Cerebellar nuclear complex (tissue), 1 donor: Measurements from ENCODE around the gene FOXJ1.

Experiments used
- DNase-seq, 2 experiments: peaks; one replicate each; lab custom pipeline; 2025; lab: John Stamatoyannopoulos, UW

FOXJ1 gene

DNA sequence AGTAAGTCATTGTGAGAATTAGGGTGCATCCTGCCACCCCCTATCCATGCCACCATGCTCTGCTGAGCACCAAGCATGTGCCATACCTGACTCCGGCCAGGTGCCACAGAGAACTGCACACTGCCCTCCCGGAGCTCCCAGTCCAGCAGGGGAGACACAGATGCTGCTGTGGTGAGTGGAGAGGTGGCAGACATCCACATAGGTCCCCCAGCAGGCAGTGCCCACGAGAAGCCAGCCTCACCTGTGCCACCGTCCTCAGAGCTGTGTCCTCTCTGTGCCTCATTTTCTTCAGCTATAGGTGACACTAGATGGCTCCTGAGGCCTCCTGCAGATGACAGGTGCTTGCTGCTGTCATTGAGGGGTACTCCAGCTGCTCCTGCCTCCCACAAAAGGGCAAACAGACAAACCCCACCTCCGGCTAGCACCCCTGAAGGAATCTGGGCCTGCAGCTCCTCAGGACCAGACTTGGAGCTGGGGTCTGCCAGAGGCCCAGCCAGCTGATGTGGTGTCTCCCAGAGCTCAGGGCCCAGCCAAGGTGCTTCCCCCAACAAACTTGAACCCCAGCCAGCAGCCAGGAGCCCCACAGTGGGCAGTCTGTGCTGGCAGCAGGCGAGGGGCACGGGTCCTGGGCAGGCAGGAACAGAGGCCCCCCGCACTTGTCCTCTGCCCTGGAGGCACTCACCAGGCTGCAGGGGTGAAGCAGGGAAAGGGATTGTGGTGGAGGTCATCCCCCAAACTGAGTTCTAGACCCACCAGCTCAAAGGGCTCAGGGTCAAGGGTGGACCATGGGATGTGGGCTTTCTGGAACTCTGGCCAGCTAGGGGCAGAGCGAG lies 17.1 kb downstream of the FOXJ1 start:
- no peak for DNase-seq

DNA sequence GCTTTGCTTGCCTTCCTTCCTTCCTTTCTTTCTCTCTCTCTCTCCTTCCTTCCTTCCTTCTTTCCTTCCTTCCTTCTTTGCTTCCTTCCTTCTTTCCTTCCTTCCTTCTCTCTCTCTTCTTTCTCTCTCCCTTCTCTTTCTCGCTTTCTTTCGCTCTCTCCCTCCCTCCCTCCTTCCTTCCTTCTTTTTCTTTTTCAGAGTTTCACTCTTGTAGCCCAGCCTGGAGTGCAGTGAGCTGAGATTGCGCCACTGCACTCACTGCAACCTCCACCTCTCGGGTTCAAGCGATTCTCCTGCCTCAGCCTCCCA lies 17.9 kb downstream of the FOXJ1 start:
- DNase-seq, result no peak

DNA sequence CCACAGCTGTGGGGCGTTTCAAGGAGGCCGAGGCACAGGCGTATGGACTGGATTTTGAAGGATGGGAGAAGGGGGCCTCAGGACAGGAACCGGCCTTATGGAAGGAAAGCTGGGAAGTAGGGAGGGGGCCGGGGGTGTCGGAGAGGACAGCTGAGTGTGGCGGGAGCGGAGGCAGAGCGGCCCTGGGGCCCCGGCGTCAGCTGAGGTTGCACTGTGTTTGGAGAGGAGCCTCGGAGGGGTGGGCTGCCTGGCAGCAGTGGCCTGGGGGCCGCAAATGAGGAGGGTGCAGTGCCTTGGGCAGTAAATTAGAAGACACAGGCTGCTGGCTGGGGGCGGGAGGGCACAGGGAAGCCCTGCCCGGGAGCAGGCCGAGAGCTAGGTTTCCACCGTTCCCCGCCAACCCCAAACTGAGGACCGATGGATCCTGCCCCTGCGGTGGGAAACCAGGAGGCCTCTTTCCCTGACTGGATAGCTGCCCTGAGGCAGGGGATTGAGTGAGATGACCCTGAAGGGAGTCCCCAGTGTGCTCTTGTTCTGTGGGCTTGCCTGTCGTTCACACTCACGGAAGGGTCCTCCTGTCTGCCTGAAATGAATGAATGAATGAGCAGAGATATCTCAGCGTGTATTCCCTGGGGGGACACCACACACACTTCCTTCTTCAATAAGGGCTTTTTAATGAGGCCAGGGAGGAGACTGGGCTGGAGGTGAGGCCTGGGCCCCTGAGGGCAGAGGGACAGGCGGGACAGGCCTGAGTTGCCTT lies 18.4 kb downstream of the FOXJ1 start:
- DNase-seq, result no peak

DNA sequence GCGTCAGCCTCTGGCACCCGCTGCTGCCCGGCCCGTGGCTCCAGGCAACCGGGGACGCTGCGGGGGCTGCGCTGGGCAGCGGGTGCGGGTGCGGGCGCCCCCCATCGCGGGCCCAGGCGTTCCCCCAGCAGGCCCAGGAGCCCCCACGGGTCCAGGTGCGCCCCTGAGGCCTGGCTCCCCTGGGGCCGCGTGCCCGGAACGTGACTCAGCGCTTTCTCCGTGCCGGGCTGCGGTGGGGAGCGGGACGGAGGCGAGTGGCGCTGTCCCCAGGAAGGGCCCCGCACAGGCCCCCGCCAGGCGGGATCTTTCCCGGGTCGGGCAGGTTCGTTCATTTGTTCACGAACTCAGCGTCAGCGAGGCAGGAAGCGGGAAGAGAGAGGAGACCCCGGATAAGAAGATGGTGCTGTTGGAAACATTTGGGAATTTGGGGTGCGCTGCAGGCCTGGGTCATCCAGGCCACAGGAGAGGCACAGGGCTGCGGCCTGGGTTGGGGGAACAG lies 19.1 kb downstream of the FOXJ1 start:
- no peak for DNase-seq

DNA sequence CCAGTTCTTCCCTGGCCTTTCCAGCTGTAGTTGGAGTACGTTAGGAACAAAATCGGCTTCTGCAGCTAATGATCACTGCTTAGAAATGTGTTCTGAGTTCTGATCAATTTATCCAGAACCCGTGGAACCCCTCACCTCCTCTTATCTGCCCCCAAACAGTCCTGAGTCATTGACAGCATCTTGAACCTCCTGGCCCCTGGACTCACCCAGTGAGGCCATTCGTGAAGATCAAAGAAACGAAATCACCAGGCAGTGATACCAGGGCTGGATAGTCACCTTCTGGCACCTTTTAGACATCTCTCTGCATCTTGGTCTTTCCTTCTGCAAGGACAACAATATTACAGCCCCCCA lies 20.4 kb downstream of the FOXJ1 start:
- no peak for DNase-seq

DNA sequence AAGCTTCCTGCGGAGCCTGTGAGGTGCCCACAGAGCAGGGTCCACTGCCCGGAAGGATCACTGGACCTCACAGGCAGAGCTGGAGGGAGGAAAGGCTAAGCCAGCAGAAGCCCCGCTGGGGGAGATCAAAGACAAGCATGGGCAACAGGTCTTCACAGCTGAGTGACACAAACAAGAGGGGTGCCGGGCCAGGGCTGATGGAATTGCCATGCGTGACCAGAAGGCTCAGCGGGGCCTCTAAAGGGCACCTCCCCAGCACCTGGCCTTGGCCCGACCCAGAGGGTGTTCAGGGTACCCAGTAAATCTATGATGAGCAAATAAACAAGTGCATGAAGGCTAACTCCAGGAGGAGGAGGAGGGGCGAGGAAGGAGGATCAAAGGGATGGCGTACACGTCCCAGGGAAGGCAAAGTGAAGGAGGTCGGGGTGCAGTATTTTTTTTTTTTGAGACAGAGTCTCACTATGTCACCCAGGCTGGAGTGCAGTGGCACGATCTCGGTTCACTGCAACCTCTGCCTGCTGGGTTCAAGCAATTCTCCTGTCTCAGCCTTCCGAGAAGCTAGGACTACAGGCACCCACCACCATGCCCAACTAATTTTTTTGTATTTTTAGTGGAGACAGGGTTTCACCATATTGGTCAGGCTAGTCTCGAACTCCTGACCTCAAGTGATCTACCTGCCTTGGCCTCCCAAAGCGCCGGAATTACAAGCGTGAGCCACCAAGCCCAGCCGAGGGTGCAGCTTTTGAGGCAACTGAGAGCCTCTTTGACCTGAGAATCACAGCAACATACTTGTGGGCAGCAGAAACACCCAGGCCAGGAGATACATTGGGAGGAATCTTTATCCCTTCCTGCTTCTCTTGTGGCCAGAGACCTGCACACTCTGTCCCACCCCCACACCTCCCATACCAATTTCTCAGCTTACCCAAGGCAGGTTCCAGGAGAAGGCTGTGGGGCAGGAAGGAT lies 21.4 kb downstream of the FOXJ1 start:
- DNase-seq, result no peak

DNA sequence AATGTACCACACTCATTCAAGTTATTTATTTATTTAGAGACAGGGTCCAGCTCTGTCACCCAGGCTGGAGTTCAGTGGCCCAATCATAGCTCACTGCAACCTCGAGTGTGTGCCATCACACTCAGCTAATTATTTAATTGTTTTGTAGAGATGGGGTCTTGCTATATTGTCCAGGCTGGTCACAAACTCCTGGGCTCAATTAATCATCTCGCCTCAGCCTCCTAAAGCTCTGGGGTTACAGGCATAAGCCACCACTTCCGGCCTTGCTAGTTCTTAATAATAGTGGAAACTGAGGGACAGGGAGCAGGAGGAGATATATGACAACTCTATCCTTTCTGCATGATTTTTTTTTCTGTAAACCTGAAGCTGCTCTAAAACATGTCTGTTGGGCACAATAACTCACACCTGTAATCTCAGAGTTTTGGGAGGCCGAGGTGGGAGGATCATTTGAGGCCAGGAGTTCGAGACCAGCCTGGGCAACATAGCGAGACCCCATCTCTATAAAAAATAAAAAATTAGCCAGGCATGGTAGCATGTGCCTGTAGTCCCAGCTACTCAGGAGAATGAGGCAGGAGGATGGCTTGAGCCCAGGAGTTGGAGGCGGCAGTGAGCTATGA lies 25.8 kb downstream of the FOXJ1 start:
- DNase-seq, result no peak

DNA sequence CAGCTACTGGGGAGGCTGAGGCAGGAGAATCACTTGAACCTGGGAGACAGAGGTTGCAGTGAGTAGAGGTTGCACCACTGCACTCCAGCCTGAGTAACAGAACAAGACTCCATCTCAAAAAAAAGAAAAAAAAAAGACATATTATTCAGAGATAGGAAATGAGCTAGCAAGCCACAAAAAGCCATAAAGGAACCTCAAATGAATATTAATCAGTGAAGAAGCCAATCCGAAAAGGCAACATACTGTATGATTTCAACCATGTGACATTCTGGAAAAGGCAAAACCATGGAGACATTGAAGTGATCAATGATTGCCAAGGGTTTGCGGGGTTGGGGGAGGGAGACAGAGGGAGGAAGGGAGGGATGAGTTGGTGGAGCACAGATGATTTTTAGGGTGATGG lies 29.1 kb downstream of the FOXJ1 start:
- no peak for DNase-seq

DNA sequence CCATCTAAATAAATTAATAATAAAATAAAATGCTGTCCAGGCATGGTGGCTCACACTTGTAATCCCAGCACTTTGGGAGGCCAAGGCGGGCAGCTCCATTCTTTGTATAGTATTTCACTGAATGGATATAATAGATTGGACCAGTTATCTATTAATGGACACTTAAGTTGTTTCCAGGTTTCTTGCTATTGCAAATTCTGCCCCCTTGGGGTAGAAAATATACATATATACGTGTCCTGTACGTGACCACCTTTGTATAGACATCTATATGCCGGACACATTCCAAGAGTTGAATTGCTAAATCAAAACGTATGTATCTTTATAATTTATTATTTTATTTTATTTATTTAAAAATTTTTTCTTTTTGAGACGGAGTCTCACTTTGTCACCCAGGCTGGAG lies 33.5 kb downstream of the FOXJ1 start:
- no peak for DNase-seq

DNA sequence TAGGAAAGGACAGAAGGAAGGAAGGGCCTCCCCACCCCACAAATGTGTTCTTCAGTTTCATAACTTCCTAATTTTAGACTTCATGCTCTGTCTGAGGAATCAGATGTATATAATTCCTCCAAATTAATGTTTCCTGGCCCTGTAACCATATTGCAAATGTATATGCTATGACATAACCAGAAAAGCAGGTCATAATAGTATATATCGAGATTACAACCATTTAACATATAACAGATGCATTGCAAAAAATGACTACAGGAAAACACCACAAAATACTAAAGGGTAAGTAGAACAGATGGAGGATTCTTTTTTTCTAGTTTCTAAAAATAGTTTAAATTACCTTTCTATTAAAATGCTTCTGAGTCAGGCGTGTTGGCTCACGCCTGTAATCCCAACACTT lies 34.3 kb downstream of the FOXJ1 start:
- DNase-seq, result no peak

DNA sequence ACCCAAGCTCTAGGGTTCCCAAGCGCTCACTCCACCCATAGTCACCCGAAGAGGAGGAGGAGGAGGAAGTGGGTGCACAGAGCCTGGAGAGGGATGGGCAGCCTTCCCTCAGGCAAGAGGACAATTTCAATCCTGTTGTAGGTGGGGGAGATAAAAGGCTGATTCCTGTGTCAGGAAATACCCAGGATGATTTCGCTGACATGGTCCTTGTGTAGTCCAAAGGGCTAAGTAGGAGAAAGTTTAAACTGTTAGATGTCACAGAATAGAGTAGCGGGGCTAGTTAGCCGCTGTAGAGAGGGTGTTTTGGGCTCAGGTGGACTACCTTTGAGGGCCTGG lies 36.2 kb downstream of the FOXJ1 start:
- no peak for DNase-seq

DNA sequence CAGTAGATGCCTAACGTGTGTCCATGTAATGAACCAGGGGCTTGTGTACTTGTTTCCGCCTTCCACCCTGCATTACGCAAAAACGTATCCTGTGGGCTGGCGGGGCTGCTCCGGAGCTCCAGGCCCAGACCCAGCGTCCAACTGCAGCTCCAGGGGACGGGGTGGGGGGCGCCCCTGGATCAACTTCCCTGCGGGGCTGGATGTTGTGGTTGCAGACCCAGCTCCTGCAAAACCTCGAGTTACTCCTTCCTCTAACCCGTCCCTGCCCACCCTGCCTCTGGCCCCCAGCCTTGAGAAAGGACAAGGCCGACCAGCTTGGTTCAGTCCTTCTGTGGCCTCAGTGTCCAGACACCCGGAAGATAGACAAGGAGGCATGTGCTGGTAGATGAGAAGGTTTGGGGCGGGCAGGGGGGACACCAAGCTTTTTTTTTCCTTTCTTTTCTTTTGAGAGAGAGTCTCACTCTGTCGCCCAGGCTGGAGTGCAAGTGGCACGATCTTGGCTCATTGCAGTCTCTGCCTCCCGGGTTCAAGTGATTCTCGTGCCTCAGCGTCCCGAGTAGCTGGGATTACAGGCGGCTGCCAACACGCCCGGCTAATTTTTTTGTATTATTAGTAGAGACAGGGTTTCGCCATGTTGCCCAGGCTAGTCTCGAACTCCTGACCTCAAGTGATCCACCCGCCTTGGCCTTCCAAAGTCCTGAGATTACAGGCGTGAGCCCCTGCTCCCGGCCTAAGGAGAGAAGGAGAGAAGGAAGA lies 36.7 kb downstream of the FOXJ1 start:
- DNase-seq, result no peak

DNA sequence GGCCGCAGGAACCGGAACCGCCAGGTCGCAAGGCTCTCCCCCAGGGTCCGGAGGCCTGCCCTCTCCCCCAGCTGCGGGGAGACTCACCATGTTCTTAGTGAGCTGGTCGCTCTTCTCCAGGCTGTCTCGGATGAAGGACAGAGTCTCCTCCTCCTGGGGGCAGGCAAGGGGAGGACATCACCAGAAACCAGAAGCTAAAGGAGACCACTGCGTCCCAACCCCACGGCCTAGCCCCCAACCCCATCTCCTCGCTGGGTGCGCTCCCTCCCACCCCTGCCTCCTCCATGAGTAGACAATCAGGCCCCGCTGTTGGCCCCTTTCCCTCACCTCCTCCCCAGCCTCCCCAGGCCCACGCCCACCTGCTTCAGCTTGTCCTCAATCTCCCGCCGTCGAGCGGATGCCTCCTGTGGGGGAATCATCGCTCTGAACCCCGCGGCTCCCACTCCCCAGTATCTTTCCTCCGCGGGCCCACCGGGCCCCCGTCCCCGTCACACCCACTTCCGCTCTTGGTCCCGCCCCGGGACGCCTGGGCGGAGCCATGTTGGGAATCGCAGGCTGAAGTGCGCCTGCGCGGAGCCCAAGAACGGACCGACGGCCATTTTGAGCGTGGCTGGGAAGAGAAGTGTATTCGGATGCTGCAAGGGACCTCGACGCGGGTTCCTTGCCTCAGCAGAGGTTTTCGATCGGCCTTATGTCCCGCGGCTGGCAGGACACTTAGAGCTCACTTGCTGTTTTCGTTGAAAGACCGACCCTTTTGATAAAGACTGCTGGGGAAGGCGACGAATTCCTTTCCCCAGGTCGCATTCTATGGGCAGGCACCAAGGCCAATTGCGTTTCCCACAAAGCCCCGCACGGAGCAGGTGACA lies 37.5 kb downstream of the FOXJ1 start, which contains the start of gene EXOC7:
TSS of gene EXOC7 (minus strand) at position 514 of the 866 bp plus-strand sequence. CDS start at position 419, 95 bp downstream.
- peak in 1 of 2 experiments; percentile 51 for DNase-seq

DNA sequence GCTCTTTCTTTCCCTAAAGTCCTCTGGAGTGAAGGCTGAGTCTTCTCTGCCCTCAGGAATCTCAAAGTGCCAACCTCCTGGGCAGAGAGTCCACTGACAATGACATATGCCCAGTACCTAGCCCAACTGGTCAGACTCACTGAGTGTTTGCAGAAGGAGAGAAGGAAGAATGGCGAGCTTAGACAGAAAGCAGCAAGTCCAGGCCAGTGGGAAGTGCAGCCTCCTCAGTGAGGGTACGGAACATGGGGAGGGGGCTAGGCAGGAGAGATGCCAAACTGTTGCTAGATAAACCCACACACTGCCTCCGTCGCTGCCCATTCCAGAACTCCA lies 38.1 kb downstream of the FOXJ1 start:
- no peak for DNase-seq

DNA sequence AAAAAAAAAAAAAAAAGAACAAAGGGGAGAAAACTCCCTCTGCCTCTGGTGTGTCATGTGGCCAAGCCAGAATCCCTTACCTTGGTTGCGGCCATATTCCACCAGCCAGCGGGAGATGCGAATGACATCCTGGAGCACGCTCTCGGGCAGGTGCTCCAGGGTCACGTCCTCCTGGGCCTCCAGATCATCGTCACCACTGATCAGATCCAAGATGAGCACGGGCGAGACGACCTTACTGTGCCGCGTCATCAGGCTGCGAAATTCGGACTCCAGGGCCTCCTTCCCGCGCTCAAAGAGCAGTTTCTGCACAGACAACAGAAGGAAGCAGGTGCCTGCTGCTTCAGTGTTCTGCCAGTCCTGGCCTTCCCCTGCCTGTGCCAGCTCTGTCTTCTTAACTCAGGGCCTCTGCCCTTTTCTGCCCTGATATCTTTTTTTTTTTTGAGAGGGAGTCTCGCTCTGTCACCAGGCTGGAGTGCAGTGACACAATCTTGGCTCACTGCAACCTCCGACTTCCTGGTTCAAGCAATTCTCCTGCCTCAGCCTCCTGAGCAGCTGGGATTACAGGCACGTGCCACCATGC lies 43.2 kb downstream of the FOXJ1 start:
- no peak for DNase-seq

DNA sequence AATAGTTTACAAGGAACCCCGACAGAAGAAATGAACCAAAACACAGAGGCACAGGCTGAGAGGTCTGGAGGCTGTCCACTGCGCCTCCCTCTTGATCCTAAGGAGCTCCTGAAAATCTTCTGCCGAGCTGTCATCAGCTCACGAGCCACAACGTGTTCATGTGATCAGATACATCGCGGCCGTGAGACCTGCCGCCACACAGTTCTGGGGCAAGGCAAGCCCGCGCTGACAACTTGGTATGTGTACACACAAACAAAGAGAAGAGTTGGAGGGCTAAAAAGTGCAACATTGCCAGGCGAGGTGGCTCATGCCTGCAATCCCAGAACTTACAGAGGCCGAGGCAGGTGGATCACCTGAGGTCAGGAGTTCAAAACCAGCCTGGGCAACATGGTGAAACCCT lies 45.1 kb downstream of the FOXJ1 start:
- DNase-seq, result no peak

DNA sequence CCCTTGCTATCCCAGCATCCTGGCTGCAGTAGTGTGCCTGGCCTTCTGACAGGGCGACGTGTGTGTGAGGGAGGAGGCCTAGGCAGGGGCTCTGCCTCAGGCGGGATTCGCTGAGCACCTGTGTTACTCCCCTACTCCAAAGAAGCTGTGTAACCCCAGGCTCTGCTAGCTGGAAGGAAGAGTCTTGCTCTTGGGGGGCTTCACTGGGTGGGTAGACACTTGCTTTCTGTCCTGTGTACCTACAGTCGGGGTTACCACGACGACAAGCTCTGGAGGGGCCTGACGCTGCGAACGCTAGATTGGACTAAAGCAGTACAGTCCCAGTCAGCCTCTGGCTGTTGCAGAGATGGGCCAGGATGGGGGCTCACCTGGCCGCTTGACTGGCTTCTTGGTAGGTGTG lies 47.0 kb downstream of the FOXJ1 start:
- no peak for DNase-seq

DNA sequence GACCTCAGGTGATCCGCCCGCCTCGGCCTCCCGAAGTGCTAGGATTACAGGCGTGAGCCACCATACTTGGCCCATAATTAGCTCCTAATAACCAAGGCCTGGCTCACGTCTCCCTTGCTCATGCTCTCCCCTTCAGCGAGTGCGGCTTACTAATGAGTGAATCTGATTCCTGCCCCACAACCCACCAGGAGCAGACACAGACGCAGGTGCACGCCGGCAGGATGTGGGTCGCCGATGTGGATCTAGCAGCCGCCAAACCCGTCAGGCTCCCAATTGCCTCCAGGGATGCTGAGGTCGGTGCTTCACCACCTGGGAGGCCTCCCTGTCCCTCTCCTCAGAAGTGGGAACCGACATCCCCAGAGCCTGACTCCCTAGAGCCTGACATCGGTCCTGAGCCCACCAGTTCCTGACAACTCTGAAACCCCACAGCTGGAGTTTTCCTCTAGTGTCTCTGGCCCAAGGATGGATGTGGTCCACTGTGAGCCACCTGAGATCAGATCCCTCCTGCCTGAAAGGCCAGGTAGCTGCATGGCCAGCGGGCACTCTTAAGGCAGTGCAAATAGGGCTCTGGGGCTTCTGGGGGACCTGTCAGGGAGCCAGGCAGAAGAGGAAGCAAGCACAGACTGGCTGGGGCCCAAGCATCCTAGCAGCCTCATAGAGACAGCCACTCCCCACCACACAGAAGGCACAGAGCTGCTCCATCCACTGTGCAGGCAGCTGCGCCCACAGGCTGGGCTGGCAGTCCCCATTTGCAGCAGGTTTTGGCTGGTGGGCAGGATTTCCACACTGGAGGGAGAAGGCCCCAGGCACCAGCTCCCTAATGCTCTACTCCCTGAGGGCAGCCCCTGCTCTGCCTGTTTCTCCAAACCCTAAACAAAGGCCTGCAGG lies 48.3 kb downstream of the FOXJ1 start:
- no peak for DNase-seq
